Spinal cord (tissue), 10 donors: ENCODE results near the gene AGXT2. TPM values are rescaled to one million over a fixed set of nuclear protein-coding genes. Genes with fewer than 3 reads are reported as not detected.
A peak's percentile ranks its signal among the peaks of the same experiment; 100 is the strongest.

ENCODE experiments used
- DNase-seq, 6 donors: peaks; one replicate each; pipeline versions ENCODE4 v3.0.0 to v3.0.0-alpha.2; 2013 to 2015; ENCODE audit warnings: low spot score in 6 of 6, low read depth in 4 of 6
- H3K27ac ChIP-seq: one replicate; pipeline ENCODE4 v1.5.1; 2013; ENCODE audit warnings: low read depth, low read length, control low read depth
- H3K27me3 ChIP-seq: one replicate; pipeline ENCODE4 v1.6.1; 2013; ENCODE audit warnings: low read length; ENCODE audit not compliant: control insufficient read depth, insufficient read depth
- H3K36me3 ChIP-seq: one replicate; pipeline ENCODE4 v1.6.1; 2013; ENCODE audit warnings: low read length; ENCODE audit not compliant: control insufficient read depth, insufficient read depth
- H3K4me1 ChIP-seq: one replicate; pipeline ENCODE4 v1.6.1; 2013; ENCODE audit warnings: low read length; ENCODE audit not compliant: control insufficient read depth, insufficient read depth
- H3K4me3 ChIP-seq: one replicate; pipeline ENCODE4 v1.5.1; 2013; ENCODE audit warnings: low read depth, low read length, control low read depth
- H3K9me3 ChIP-seq: one replicate; pipeline ENCODE4 v1.6.1; 2013; ENCODE audit warnings: low read length; ENCODE audit not compliant: control insufficient read depth, insufficient read depth
- WGBS: methylation state at CpG from one replicate; pipeline ENCODE4 v1.1.5; 2013; ENCODE audit warnings: missing lambda C conversion rate; ENCODE audit not compliant: insufficient coverage; 5-methylcytosine and 5-hydroxymethylcytosine counted together
- long read RNA-seq, 4 donors: transcript quantifications; one replicate each; lab custom pipeline, GENCODE V29; 2026
- polyA plus RNA-seq, 2 donors: library from polyadenylated mRNA; unstranded; fragments of 120-200 nt; gene quantifications; one replicate each; pipeline ENCODE4 v1.2.1, GENCODE V29; 2013; ENCODE audit not compliant: insufficient read length in 2 of 2
- total RNA-seq, 2 donors: library from RNA; depleted of rRNA in 1 of 2; stranded (reverse); fragments of 120-200 nt in 1 of 2; fragments of >200 nt in 1 of 2; gene quantifications; one replicate each; pipeline versions ENCODE4 v1.2.3 to v1.2.4, GENCODE V29; 2013 to 2014
- donor health status: healthy.

Gene AGXT2, protein sequence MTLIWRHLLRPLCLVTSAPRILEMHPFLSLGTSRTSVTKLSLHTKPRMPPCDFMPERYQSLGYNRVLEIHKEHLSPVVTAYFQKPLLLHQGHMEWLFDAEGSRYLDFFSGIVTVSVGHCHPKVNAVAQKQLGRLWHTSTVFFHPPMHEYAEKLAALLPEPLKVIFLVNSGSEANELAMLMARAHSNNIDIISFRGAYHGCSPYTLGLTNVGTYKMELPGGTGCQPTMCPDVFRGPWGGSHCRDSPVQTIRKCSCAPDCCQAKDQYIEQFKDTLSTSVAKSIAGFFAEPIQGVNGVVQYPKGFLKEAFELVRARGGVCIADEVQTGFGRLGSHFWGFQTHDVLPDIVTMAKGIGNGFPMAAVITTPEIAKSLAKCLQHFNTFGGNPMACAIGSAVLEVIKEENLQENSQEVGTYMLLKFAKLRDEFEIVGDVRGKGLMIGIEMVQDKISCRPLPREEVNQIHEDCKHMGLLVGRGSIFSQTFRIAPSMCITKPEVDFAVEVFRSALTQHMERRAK
- under 1 TPM in 1 of 2 donors, not detected in 1; 0.11 TPM for total RNA-seq
- polyA plus RNA-seq = under 1 TPM in 1 of 2 donors, not detected in 1; 0.21 TPM
- long read RNA-seq, donor 1 = 0 reads
- long read RNA-seq, donor 2 = 0 reads
- long read RNA-seq, donor 3 = 0 reads
- long read RNA-seq, donor 4 = 0 reads

DNA sequence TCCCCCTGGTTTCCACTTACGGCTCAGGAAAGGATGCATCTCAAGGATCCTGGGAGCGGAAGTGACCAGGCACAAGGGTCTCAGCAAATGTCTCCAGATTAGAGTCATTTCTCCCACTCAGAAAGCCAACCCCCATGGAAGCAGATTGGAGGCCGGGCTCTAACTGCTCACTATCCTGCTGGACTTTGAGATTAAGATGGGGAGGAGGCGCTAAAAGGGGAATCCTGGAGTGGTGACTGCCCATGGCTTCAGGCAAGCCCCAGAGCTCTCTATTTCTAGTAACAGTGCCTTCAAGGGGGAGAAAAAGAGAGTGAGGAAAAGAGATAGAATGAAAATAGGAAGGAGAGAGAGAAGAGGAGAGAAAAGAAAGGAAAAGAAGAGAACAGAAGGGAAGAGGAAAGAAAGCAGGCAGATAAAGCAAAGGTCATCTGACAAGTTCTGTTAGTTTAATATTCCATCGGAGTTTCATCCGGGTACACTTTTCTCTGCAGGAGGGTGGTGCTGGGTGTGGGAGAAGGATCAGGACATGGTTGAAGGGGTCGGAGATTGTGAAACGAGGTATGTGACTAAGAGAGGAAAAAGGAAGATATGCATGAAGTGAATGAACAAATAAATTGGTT lies at the start of gene AGXT2:
TSS of gene AGXT2 (minus strand) at position 165 of the 620 bp plus-strand sequence. CDS start at position 108, 57 bp downstream.
- no peak within 1 kb of the TSS for H3K4me3 ChIP-seq
- 90% methylated on average over 5 of the region's 8 CpGs for WGBS
- H3K27me3 ChIP-seq = no peaks in the 10 kb centered on the region
- no peaks in the 10 kb centered on the region for H3K9me3 ChIP-seq
- H3K4me1 ChIP-seq = peaks cover 4% of the 10 kb centered on the region
- no peak within 1 kb of the TSS for H3K27ac ChIP-seq
- H3K36me3 ChIP-seq = no peaks in the 10 kb centered on the region
- DNase-seq = no peak

DNA sequence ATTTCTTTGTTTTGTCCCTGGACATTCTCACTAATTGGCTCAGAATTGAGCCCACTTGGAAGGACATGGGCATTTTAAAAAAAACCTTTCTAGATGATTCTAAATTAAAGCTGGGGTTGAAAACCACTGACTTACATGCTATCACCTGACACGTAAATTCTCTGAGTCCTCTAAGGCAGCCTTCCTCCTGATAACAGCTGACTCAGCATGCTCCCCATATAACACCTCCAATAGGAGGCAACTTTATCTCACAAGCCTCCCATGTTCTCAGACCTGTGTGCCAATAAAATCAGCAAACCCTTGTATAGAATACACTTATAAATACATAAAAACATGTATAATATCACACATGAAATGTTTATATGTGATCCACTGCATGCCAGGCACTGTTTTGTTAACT lies 49.2 kb upstream of the AGXT2 start:
- H3K9me3 ChIP-seq = no peaks in the 10 kb centered on the region
- no CpG with 5 or more reads among the region's 1 CpG for WGBS
- no peak for DNase-seq
- H3K4me3 ChIP-seq = no peak overlapping the region
- H3K4me1 ChIP-seq = no peaks in the 10 kb centered on the region
- no peaks in the 10 kb centered on the region for H3K27me3 ChIP-seq
- H3K27ac ChIP-seq = no peak overlapping the region
- H3K36me3 ChIP-seq = no peaks in the 10 kb centered on the region

DNA sequence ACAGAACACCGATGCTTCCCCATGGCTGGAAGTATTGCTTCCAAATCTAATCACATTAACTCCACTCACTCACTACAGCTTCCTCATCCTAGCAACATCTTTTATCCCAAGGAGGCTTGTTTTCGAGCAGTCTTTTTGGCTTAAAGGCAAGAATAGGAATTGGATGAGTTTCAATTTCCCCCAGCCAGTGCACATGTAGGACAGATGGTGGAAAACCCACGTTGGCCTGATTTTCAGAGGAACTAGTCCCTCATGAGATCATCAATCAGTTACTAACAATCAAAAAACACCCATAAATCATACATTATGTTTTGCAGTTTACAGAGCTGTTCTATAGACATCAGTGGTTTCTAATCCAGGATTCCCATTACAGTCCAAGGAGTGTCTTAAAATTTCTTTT lies 48.5 kb upstream of the AGXT2 start:
- DNase-seq = peak in 2 of 6 donors; percentile 81 to 87
- Histone ChIP-seq H3K36me3 (no peaks in the 10 kb centered on the region), H3K4me1 (no peaks in the 10 kb centered on the region), H3K4me3 (no peak overlapping the region), H3K27ac (no peak overlapping the region), H3K9me3 (no peaks in the 10 kb centered on the region), H3K27me3 (no peaks in the 10 kb centered on the region)
- no CpG with 5 or more reads among the region's 3 CpGs for WGBS

DNA sequence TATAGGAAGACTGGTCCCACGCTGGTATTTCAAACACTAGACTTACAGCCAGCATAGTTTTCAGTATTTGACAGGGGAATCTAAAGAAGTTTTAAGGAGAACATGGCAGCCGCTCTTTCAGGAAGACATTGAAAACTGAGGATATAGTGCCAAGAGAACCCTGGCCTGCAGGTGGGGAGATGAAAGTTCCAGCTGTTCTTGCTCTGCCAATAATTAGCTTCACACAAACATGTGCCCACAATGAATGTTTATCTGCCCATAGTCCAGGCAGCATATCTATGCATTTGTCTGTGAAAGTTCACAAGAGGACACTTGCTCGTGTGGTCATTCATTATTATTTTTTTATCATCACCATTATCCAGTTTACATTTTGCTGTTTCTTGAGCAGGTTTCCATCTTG lies 47.6 kb upstream of the AGXT2 start:
- Histone ChIP-seq H3K4me1 (no peaks in the 10 kb centered on the region), H3K27me3 (no peaks in the 10 kb centered on the region), H3K27ac (no peak overlapping the region), H3K4me3 (no peak overlapping the region), H3K9me3 (no peaks in the 10 kb centered on the region), H3K36me3 (no peaks in the 10 kb centered on the region)
- 80% methylated on average over 1 of the region's 3 CpGs for WGBS
- no peak for DNase-seq

DNA sequence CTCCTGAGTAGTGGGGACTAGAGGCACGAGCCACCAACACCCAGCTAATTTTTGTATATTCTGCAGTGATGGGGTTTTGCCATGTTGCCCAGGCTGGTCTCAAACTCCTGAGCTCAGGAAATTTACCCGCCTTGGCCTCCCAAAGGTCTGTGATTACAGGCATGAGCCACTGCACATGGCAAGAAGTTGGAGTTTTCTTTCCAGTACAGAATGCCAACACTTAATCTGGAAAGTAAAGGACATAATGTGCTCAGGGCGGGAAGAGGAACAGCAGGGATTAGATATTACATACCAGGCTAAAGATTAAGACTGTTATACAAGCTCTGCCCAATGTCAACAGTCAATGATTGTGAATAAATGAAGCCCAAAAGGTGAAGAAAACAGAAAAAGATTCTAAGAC lies 47.2 kb upstream of the AGXT2 start:
- DNase-seq = no peak
- Histone ChIP-seq H3K4me3 (no peak overlapping the region), H3K9me3 (no peaks in the 10 kb centered on the region), H3K36me3 (no peaks in the 10 kb centered on the region), H3K27me3 (no peaks in the 10 kb centered on the region), H3K27ac (no peak overlapping the region), H3K4me1 (no peaks in the 10 kb centered on the region)
- no CpG with 5 or more reads among the region's 3 CpGs for WGBS

DNA sequence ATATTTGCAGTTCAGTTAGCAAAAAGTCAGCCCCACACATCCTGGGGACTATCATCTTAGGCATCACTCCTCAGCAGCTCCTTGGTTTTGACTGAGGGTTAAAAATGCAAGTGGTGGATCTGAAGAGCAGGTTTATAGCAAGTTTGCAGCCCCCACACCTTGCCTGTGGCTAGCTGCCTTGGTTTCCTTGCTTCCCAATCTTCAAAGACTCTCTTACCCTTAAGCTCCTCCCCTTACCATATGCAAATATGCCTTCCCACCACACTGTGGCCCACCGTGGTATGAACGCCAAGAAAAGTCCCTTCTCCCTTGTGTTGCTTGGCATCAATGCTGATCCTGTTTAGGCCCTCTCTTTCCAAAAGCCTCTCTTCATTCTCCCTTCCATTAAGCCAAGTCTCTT lies 45.0 kb upstream of the AGXT2 start:
- Histone ChIP-seq H3K9me3 (no peaks in the 10 kb centered on the region), H3K27me3 (no peaks in the 10 kb centered on the region), H3K4me1 (peaks cover 4% of the 10 kb centered on the region), H3K27ac (no peak overlapping the region), H3K4me3 (no peak overlapping the region), H3K36me3 (no peaks in the 10 kb centered on the region)
- WGBS = 86% methylated on average over 2 of the region's 2 CpGs
- DNase-seq = no peak

DNA sequence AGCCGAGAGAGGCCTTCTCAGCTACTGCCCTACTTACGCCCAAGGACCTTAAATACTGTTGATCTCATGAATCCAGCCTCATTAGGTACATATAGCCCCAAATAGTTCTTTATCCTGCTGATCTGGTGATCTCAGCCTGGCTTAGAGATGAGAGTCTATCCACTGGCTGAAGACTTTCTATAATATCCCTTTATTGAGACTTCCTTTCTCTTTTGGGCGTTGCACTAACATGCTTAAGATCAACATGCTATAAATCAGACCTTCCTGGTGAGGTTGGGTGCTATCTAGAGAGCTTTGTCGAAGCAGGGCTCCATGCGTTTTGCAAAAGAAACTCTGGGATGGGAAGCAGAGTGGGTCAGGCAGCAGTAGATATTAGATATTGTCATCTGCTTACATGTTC lies 44.0 kb upstream of the AGXT2 start:
- no peaks in the 10 kb centered on the region for H3K36me3 ChIP-seq
- 90% methylated on average over 2 of the region's 5 CpGs for WGBS

DNA sequence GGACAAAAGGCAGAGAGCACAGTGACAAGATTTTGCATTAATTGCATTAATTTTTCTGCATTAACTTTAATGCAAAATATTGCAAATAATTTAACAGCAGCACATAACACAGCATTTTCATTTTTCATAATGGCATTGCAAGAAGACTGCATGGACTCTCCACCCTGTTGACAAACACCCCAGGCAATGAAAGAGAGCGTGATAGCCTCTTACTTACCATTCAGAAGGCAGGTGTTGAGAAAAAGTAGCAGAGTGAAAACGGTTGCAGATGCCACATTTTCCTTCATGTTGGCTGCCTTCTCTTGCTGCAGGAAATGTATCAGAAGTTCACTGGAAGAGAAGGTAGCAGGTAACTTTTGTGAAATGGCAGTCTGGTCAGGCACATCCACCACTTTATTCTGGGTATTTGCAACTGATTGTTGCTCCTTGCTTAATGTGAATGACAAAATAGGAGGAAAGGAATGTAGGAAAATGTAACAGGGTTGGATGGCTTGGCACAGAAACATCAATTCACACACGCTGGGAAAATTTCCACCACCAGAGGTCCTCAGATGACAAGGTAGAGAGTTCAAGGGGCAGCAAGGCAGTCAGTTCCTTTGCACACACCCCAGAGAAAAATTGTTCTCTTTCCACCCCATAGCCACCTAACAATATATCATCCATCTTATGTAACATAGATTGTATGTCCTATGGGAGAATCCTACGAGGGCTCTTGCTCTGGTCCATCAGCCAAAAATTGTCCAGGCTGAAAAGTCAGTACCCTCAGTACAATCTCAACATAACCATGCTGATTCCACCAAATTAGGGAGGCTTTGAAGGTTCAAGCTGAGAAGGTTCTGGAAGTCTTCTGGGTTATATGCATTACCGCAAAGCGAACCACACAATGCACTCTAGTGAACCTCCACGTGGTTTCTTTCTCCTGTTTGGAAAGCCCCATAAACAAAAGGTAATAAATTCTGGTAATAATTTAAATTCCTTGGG lies 41.9 kb upstream of the AGXT2 start:
- WGBS = no CpG with 5 or more reads among the region's 7 CpGs
- Histone ChIP-seq H3K4me3 (no peak overlapping the region), H3K4me1 (peaks cover 4% of the 10 kb centered on the region), H3K36me3 (no peaks in the 10 kb centered on the region), H3K27ac (no peak overlapping the region), H3K9me3 (no peaks in the 10 kb centered on the region), H3K27me3 (no peaks in the 10 kb centered on the region)
- peak; percentile 23 to 80 (median 34) for DNase-seq

More for the DNA sequence above, 44.0 kb upstream of the AGXT2 start:
- Histone ChIP-seq H3K4me1 (peaks cover 4% of the 10 kb centered on the region), H3K9me3 (no peaks in the 10 kb centered on the region), H3K27me3 (no peaks in the 10 kb centered on the region), H3K4me3 (no peak overlapping the region), H3K27ac (no peak overlapping the region)
- no peak for DNase-seq

DNA sequence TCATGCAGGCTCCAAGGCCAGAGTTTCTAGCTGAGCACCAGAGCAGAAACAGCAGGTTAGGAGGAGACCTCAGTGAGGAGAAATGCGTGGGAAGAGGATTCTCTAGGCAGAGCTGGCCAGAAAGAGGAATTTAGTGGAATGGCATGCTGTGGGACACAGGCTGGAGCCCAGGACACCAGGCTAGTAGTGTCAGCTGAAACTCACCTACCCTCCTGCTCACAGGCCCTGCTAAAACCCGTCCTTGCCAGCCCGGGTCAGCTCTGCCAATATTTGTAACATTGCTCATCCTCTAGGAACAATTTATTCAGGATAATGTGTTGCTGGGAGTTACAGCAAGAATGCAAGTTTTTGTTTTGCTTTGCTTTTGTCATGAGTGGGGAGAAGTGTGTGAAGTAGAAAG lies 40.2 kb upstream of the AGXT2 start:
- WGBS = 80% methylated on average over 1 of the region's 3 CpGs
- H3K9me3 ChIP-seq = no peaks in the 10 kb centered on the region
- DNase-seq = peak in 1 of 6 donors; percentile 29
- no peaks in the 10 kb centered on the region for H3K27me3 ChIP-seq
- H3K27ac ChIP-seq = no peak overlapping the region
- peaks cover 4% of the 10 kb centered on the region for H3K4me1 ChIP-seq
- H3K4me3 ChIP-seq = no peak overlapping the region
- no peaks in the 10 kb centered on the region for H3K36me3 ChIP-seq
